Measurements from ENCODE around the gene IQCE. TPM values are rescaled to one million over a fixed set of nuclear protein-coding genes. Genes with fewer than 3 reads are reported as not detected.

Gene IQCE
- polyA plus RNA-seq, 5 donors: 16.8 to 21.0 (median 17.0) TPM

GRCh38 chr7:2614631-2615330 is 56.0 kb downstream of the IQCE start:
- no peak for DNase-seq

DNA sequence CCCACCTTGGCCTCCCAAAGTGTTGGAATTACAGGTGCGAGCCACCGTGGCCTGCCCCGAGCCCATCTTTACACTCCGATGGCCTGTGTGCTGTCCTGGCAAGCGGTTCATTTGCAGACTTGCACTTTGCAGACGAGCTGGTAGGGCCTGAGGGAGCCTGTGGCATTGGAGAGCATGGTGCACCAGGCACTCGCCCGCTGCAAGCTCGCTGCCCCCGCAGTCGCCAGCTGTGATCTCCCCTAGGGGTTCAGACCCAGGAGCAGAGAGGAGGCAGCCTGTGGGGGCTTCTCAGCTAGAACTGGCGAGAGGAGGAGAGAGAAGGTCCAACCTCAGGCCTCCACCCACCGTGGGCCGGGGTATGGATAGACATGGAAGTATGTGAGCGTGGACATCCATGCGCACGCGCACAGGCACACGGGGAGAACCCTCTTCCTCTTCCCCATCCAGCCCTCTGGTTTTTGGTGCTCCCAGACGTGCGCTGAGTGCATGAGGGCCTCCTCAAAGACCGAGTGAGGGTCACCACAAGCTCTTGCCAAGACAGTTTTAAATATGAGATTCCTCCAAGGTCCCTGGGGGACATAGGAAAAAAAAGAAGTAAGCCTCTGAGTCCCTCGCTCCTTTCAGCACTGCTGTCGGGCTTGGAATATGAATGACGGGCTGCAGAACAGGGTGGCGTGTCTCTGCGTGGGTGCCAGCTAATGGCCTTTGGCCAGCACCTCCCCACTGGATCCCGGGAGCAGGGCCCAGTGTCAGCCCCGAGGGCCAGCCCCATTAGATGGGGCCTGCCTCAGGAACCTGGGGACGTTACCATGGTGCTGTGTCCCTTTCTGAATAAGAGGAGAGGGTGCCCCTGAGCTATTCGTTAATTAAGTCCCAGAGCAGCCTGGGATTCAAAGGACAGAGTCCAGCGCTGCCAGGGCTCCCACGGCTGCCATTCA is 57.9 kb downstream of the IQCE start:
- DNase-seq: no peak

- DNase-seq: no peak
These were observed 58.6 kb downstream of the IQCE start for GRCh38 chr7:2617325-2617905.

GRCh38 chr7:2619116-2619515 is 60.3 kb downstream of the IQCE start:
- DNase-seq: no peak

- peak; percentile 81 to 84 for DNase-seq
These were observed 62.5 kb downstream of the IQCE start for GRCh38 chr7:2621061-2621828.

- peak; percentile 95 to 96 for DNase-seq
These were observed 63.3 kb downstream of the IQCE start for GRCh38 chr7:2621948-2622640.

DNA sequence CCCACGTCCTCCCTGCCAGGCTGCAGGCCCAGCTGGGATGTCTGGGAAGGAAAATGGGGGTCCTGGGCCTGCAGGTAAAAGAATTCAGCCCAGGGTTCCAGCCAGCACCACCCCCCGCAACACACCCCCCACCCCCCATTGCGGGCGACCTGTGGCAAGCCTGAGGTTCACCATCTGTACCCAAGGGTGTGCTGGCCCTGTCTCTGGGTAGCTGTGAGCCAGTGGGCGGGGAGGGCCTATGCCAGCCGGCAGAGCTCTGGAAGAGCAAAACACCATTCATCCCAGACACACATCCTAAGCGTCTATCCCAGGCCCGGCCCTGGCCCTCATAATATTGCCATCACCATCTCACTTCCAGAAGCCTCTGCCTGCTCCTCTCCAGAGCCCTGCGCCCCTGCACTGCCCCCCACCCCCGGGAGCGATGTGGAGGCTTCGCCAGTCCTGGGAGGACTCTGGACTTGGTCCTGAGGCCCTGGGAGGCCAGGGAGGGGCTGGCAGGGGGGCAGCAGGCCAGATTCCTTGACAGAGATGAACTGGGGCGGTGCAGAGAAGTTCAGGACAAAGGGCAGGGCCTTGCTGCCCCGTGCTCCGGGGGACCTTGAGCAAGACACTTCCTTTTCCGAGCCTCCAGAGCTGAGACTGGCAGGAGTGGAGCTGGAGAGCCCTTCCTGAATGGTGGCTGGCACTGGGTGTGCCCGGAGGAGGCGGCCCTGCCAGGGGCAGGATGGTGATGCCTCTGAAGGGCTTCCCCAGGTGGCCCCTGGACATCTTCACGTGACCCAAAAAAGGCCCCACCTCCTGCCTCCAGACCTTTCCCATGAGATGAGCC is 64.3 kb downstream of the IQCE start:
- DNase-seq: no peak

DNA sequence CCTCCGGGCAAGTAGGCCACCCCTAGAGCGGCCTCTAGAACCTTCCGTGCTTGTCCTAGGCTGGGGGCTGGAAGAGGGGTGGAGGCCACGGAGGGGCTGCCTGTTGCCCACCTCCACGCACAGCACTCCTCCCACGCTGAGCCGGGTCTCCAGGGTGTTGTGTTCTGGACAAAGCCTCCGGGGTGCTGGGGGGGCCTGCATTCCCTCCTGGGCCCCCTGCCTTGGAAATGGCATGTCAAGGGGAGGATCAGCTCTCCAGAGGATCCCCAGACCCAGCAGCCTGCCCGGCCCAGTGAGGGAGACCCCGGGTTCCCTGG is 64.9 kb downstream of the IQCE start:
- no peak for DNase-seq

GRCh38 chr7:2624293-2624886 is 65.6 kb downstream of the IQCE start:
- DNase-seq: no peak

DNA sequence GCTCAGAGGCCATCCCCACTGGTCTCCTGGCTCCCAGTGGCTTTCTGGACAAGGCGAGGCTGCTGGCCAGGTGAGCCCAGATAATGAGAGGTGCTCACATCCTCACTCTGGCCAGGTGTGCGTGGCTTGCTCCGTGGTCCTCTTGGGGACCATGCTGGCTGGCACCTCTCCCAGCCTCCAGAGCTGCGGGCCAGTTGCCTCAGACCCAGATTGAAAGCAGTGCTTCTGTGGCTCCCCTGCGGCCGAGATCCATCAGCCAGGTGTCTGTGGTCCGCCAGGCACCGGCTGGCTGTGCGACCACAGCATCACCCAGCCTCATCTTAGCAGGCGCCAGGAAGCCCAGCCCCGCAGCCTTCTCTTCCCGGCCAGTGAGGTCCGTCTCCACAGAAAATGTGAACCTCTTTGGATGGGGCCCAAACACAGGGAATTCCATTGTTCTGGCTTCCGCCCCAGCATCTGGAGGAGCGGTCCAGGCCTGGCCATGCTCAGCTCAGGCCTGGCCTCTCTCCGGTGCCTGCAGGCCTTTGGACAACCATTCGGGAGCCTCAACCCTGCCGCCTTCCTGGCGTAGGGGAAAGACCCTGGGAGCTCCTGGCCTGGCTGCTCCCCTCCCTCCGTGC is 67.8 kb downstream of the IQCE start:
- DNase-seq: no peak

- DNase-seq: no peak
These were observed 68.7 kb downstream of the IQCE start for GRCh38 chr7:2627258-2628129.

DNA sequence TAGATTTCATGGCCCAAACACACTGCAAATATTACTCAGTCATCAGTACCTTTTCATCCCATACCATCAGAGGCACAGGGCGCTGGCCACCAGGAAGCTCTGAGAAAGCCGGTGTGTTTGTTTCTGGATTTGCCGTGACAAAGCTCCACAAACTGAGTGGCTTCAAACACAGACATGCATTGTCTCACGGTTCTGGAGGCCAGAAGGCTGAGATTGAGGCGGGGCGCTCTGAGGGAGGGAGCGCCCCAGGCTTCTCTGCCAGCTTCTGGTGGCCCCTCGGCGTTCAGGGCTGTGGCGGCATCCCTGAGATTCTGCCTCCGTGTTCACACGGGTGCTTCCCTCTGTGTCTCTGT is 69.3 kb downstream of the IQCE start:
- no peak for DNase-seq

DNA sequence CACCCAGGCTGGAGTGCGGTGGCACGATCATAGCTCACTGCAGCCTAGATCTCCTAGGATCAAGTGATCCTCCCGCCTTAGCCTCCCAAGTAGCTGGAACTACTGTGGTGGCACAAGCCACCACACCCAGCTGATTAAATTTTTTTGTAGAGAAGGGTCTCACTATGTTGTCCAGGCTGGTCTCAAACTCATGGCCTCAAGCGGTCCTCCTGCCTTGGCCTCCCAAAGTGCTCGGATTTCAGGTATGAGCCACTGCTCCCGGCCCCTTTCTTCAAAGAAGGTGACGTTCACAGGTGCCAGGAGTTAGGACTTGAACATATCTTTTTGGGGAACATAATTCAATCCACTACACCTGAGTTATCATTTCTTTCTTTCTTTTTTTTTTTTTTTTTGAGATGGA is 70.1 kb downstream of the IQCE start:
- DNase-seq: no peak

DNA sequence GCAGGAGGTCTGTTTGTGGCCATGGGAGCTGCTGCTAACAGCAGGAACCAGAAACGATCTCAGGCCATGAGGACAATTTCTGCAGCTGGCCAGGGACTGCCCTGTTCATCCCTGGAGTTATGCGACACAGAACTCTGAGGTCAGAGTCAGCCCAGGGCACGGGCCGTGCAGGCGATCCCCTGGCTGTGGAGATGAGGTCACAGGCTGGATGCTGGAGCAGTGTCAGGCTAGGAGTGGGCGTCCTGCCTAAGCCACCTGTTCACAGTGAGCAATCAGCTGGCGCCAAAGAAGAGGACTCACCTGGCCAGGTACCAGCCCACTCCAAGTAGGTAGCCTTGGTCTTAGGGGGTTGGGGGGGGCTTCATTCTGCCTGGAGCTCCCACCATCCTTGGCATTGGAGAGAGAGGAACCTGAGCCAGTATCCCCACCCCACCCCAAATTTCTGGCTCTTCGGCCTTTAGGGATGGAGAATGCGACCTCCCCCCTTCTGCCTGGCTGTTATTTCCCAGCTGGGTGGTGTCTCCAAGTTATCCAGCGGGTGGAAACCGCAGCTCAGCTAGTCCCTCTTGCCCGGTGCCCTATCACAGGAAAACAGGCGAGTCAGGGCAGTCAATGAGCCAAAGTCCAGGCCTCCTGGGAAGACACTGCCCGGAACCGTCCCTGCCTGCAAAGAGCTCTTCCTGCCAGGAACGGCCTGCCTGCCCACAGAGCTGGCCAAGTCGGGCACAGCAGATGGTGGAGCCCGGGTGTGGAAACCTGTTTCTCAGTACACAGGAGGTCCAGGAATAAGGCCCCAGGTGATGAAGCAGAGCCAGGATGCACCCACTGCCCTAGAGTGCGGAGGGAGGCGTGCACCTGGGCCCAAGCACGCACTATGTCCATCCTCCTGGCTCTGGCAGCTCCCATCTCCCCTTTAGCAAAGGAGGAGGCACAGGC is 71.2 kb downstream of the IQCE start:
- DNase-seq: no peak

- DNase-seq: no peak
These were observed 73.4 kb downstream of the IQCE start, which contains the start of gene TTYH3 for GRCh38 chr7:2631946-2632732. TSS of gene TTYH3 (plus strand) at chr7:2631986. CDS start at chr7:2632156, 170 bp downstream.

DNA sequence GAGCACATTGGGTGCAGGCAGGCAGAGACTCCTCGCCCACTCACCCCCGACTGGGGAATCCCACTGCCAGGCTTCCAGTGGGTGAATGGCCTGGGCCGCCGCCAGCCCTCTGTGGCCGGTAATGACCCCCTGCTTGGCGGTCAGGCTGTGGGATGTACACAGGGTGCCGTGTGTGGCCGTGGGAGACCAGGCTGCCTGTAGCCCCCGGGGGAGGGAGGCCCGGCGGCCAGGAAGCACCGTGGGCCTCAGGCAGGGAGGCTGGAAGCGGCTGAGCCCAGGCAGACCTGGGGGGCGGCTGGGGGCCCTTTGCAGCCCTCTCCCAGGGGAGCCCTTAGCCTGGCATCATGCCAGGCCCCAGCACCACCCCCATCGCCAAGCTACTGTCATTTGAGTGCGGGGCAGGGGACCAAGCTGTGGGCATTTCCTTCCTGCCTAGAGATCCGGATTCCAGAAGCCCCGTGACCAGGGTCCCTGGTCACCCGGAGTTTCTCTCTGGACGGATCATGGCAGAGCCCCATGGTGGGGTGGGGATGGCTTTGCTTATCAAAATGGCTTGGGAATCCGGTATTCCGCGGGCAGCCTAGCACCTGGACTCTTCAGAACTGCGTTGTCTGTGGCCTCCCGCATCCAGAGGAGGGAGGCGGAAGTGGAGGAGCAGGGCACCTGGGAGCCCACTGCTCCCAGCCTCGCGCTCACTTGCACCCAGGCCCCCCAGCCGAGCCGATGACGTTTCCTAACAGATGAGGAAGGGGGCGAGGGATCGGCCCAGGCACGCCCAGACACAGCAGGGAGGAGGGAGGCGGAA is 74.2 kb downstream of the IQCE start:
- DNase-seq: no peak
